Neural progenitor cell (in vitro differentiated cells): ENCODE data around the gene FGF19. TPM values are rescaled to one million over a fixed set of nuclear protein-coding genes. Genes with fewer than 3 reads are reported as not detected.

ENCODE experiments used
- DNase-seq: peaks from one replicate; pipeline ENCODE4 v3.0.0-alpha.2; 2016; ENCODE audit warnings: low spot score
- H2AFZ ChIP-seq: fragments of 200-600 bp; sonication (generic); replicated peaks from 2 replicates; pipeline ENCODE4 v1.6.1; 2016; ENCODE audit warnings: antibody characterized with exemption
- H3F3A ChIP-seq: fragments of 200-600 bp; sonication (generic); 2 replicates; pipeline ENCODE4 v1.6.1; 2016; ENCODE audit warnings: antibody characterized with exemption, low read depth
- H3K27ac ChIP-seq: fragments of 200-600 bp; sonication (generic); 2 replicates; pipeline ENCODE4 v1.5.1; 2016; ENCODE audit warnings: mild to moderate bottlenecking
- H3K27me3 ChIP-seq: fragments of 200-600 bp; sonication (generic); 2 replicates; pipeline ENCODE4 v1.6.1; 2016; ENCODE audit warnings: mild to moderate bottlenecking, moderate library complexity
- H3K36me3 ChIP-seq: fragments of 200-600 bp; sonication (generic); 2 replicates; pipeline ENCODE4 v1.5.1; 2016
- H3K4me1 ChIP-seq: fragments of 200-600 bp; sonication (generic); 2 replicates; pipeline ENCODE4 v1.6.1; 2016; ENCODE audit warnings: mixed run types
- H3K4me2 ChIP-seq: fragments of 200-600 bp; sonication (generic); 2 replicates; pipeline ENCODE4 v1.6.1; 2016
- H3K4me3 ChIP-seq: fragments of 200-600 bp; sonication (generic); 2 replicates; pipeline ENCODE4 v1.5.1; 2016
- H3K79me2 ChIP-seq: fragments of 200-600 bp; sonication (generic); 2 replicates; pipeline ENCODE4 v1.6.1; 2016; ENCODE audit warnings: low read depth
- H3K9ac ChIP-seq: fragments of 200-600 bp; sonication (generic); 2 replicates; pipeline ENCODE4 v1.6.1; 2016
- H3K9me3 ChIP-seq: fragments of 200-600 bp; sonication (generic); 2 replicates; pipeline ENCODE4 v1.5.1; 2016; ENCODE audit warnings: low read depth
- H4K20me1 ChIP-seq: fragments of 200-600 bp; sonication (generic); 2 replicates; pipeline ENCODE4 v1.6.1; 2016; ENCODE audit warnings: low read depth
- H3K27ac Mint-ChIP-seq: 3 replicates; pipeline ENCODE4 v1.8.0; 2021; ENCODE audit warnings: mixed read lengths
- H3K27me3 Mint-ChIP-seq: 2 replicates; pipeline ENCODE4 v1.8.0; 2022; ENCODE audit warnings: low read depth, mild to moderate bottlenecking, inconsistent platforms, moderate library complexity, mixed read lengths; ENCODE audit not compliant: insufficient read depth
- H3K36me3 Mint-ChIP-seq: 3 replicates; pipeline ENCODE4 v1.8.0; 2021; ENCODE audit warnings: mixed read lengths
- H3K4me1 Mint-ChIP-seq: 3 replicates; pipeline ENCODE4 v1.8.0; 2021; ENCODE audit warnings: mixed read lengths
- H3K4me3 Mint-ChIP-seq: 3 replicates; pipeline ENCODE4 v1.8.0; 2021; ENCODE audit warnings: mild to moderate bottlenecking, moderate library complexity, mixed read lengths
- H3K9me3 Mint-ChIP-seq: 3 replicates; pipeline ENCODE4 v1.8.0; 2020; ENCODE audit warnings: mixed read lengths
- CTCF ChIP-seq: fragments of 200-600 bp; sonication (generic); IDR thresholded peaks from 2 replicates; pipeline ENCODE4 v1.5.1; 2017; ENCODE audit warnings: antibody characterized with exemption, mild to moderate bottlenecking
- EZH2 ChIP-seq: fragments of 200-600 bp; sonication (generic); IDR thresholded peaks from 2 replicates; pipeline ENCODE4 v1.6.1; 2017; ENCODE audit warnings: antibody characterized with exemption, mild to moderate bottlenecking, moderate library complexity
- EZH2phosphoT487 ChIP-seq: fragments of 200-600 bp; sonication (generic); IDR thresholded peaks from 2 replicates; pipeline ENCODE4 v1.6.1; 2017; ENCODE audit warnings: antibody characterized with exemption
- total RNA-seq: library from RNA; depleted of rRNA; stranded (reverse); fragments of >200 nt; gene quantifications from 2 replicates; pipeline ENCODE4 v1.2.3, GENCODE V29; 2015; ENCODE audit warnings: low replicate concordance

The FGF19 gene
- total RNA-seq, 1 donor from 2014 or later: not detected

- Histone ChIP-seq H3F3A (peaks cover 37% of the 10 kb centered on the region), H3K9ac (no peak overlapping the region), H3K79me2 (no peaks in the 10 kb centered on the region), H3K36me3 (no peaks in the 10 kb centered on the region), H3K4me2 (no peak overlapping the region), H3K27ac (no peak overlapping the region), H3K9me3 (no peaks in the 10 kb centered on the region), H3K4me1 (peaks cover 23% of the 10 kb centered on the region), H3K27me3 (no peaks in the 10 kb centered on the region), H3K4me3 (no peak overlapping the region), H4K20me1 (peaks cover 6% of the 10 kb centered on the region), H2AFZ (no peak overlapping the region)
- Mint-ChIP-seq H3K4me3 (peak overlapping the region; percentile 64), H3K36me3 (peaks cover 11% of the 10 kb centered on the region), H3K27me3 (peaks cover 10% of the 10 kb centered on the region), H3K4me1 (peaks cover 68% of the 10 kb centered on the region), H3K9me3 (no peaks in the 10 kb centered on the region), H3K27ac (peak overlapping the region; percentile 99)
- no peak for DNase-seq
- no peak for TF ChIP-seq EZH2
- TF ChIP-seq EZH2phosphoT487: no peak
- no peak for TF ChIP-seq CTCF
Observed at GRCh38 chr11:69659591-69659990, 44.2 kb downstream of the FGF19 start.

GRCh38 chr11:69658626-69659450 is 45.0 kb downstream of the FGF19 start:
- Mint-ChIP-seq H3K9me3 (no peaks in the 10 kb centered on the region), H3K4me3 (peak overlapping the region; percentile 64), H3K27ac (peak overlapping the region; percentile 99), H3K4me1 (peaks cover 67% of the 10 kb centered on the region), H3K36me3 (peaks cover 9% of the 10 kb centered on the region), H3K27me3 (peaks cover 12% of the 10 kb centered on the region)
- Histone ChIP-seq H3K9ac (no peak overlapping the region), H3K4me3 (peak overlapping the region; percentile 7), H3K4me2 (peak overlapping the region; percentile 49), H3K4me1 (peaks cover 23% of the 10 kb centered on the region), H3K27ac (peak overlapping the region; percentile 96), H3K36me3 (no peaks in the 10 kb centered on the region), H2AFZ (no peak overlapping the region), H3K79me2 (no peaks in the 10 kb centered on the region), H3F3A (peaks cover 37% of the 10 kb centered on the region), H3K9me3 (no peaks in the 10 kb centered on the region), H3K27me3 (no peaks in the 10 kb centered on the region), H4K20me1 (peaks cover 6% of the 10 kb centered on the region)
- no peak for TF ChIP-seq EZH2phosphoT487
- TF ChIP-seq EZH2: no peak
- no peak for TF ChIP-seq CTCF
- DNase-seq: no peak

GRCh38 chr11:69657911-69658625 is 45.8 kb downstream of the FGF19 start:
- Mint-ChIP-seq H3K27ac (peak overlapping the region; percentile 99), H3K9me3 (no peaks in the 10 kb centered on the region), H3K4me1 (peaks cover 63% of the 10 kb centered on the region), H3K36me3 (peaks cover 5% of the 10 kb centered on the region), H3K4me3 (peak overlapping the region; percentile 52), H3K27me3 (peaks cover 12% of the 10 kb centered on the region)
- peak overlapping the region; percentile 49 for H3K4me2 ChIP-seq
- peak overlapping the region; percentile 96 for H3K27ac ChIP-seq
- no peaks in the 10 kb centered on the region for H3K79me2 ChIP-seq
- H3K4me3 ChIP-seq: peak overlapping the region; percentile 7
- H3K36me3 ChIP-seq: no peaks in the 10 kb centered on the region
- H3K9me3 ChIP-seq: no peaks in the 10 kb centered on the region
- H4K20me1 ChIP-seq: peaks cover 11% of the 10 kb centered on the region
- H2AFZ ChIP-seq: no peak overlapping the region
- no peak overlapping the region for H3K9ac ChIP-seq
- peaks cover 37% of the 10 kb centered on the region for H3F3A ChIP-seq
- DNase-seq: peak; percentile 97
- no peaks in the 10 kb centered on the region for H3K27me3 ChIP-seq
- H3K4me1 ChIP-seq: peaks cover 23% of the 10 kb centered on the region
- TF ChIP-seq EZH2 (no peak), EZH2phosphoT487 (peak; percentile 43), CTCF (peak; percentile 31)
